ENCODE results near the gene TMEM132D.

TMEM132D gene

DNA sequence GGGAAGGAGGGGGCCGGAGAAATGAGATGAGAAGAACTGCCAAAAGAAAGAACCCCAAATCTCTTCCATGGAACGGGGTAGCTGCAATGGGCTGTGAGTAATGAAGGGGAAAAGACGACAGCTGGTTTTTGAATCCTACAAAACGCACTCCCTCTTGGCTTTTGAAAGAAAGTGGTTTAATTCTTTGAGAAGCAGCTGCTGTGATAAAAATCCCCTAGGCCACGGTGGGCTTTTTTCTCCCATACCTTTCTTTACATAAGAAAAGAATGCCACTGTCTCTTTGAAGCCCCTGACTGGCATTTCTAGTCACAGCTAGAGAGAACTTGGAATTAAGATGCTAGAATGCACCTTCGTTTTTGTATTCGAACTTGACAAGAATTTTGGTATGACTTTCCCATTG, 564.5 kb downstream of the TMEM132D start:
- no peak for DNase-seq (ENCODE audit: low read depth)

DNA sequence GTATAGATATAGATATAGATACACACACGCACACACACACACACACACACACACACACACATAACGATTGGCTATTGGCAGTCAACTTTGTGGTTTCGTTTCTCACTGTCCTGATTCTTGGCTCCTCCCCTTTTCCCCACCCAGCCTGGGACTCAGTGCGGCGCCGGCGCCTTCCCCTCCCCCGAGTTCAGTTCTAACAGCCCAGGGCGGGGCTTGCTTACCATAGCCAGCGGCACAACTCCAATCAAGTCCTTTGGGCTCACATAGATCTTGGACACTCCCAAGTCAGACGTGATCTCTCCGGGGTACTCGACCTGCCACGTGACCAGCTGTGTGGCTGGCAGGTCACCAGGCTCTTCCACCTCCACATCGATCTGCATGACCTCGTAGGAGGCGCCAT, 566.4 kb downstream of the TMEM132D start:
- no peak for DNase-seq (ENCODE audit: low read depth)

DNA sequence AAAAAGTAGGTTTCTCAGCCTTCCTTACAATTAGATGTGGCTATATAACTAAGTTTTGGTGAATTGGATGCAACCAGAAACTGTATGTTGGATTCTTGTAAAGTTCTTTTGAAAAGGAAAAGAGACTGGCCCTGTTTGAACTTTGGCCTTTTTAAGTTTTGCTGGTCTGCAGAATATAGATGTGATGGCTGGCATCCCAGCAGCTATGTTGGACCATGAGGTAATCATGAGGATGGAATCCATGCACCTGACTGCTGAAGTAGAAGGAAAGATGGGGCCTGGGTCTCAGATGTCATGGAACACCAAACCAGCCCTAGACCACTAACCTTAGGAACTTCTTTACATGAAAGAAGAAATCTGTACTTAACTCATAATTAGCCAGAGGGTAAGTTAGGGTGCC, 568.1 kb downstream of the TMEM132D start:
- DNase-seq (ENCODE audit: low read depth): no peak

DNA sequence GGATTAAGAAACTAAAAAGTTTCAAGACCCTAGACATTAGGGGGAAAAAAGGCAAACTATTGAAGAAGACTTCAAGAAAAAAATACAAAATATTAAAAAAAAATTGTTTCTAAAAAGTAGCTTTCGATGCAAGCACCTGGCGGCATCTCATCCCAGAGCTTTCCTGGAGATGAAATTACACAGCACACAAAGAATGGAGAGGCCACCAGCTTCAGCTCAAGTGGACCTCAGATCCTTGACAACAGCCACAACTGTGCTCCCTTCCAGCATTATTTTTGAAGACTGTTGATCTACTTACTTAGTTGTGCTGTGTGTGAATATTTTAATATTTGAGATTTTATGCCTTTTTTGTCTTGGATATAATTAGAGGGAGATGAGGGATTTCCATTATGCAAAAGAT, 571.5 kb downstream of the TMEM132D start:
- DNase-seq (ENCODE audit: low read depth): no peak

DNA sequence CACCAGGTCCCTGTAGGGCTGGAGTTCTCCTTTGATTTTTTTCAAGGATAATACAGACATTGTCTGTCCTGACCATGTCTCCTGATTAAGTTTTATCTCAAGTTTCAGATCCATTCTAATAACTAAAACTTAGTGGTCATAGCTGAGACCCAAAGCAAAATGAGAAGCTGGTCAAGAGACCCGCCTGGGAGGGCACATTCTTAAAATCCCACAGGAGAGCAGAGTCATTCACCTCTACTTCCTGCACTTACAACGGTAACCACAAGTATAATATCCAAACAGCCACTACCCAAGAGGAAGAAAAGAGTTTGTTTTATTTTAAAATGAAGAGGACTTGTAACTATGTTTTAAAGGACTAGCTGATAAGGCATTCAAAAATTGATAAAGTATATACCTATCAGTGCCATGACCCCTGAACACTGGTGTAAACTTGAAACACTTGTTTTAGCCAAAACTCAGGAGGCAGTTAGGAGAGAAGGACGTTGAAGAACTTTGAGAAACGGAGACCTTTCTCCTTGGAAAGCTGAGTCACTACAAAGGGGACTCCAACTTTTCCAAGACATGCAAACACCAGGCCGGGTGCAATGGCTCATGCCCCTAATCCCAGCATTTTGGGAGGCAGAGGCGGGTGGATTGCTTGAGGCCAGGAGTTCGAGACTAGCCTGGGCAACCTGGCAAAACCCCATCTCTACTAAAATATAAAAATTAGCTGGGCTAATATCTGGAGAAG, 572.3 kb downstream of the TMEM132D start:
- no peak for DNase-seq (ENCODE audit: low read depth)

DNA sequence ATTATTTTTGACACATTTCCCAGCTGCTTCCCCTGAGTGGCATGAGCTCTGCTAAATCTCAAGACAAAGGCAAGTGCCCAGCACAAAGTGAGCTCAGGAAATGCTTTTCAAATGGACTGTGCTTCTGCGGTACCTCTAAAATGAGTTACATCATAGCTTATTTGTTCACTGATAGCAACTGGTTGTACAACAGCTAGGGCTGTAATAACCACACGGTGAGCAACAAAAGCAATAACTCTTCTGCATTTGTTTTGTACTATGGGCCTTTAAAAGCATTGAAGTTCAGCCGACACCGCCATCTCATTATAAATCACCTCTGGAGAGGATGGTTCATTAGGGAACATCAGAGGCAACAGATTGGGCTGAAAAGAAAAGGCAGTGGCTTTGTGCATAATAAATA, 575.6 kb downstream of the TMEM132D start:
- no peak for DNase-seq (ENCODE audit: low read depth)

DNA sequence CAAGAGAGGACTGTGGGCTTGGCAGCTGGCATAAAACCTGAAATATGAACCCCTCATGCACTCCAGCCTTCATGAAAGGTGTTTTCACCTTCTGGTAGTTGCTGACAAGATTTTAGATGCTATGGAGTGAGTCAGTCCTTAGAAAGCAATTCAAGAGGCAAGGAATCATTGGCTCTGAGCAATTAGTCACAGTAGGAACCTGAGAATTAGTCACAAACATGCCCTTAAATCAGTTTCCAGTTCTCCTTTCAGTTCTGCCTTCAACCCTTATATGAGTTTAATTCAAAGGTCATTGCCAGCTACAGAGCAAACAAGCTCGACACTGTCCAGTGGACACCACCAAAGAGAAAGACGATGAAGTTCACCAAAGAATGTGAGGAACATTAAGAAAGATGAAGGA, 578.3 kb downstream of the TMEM132D start:
- DNase-seq (ENCODE audit: low read depth): no peak

DNA sequence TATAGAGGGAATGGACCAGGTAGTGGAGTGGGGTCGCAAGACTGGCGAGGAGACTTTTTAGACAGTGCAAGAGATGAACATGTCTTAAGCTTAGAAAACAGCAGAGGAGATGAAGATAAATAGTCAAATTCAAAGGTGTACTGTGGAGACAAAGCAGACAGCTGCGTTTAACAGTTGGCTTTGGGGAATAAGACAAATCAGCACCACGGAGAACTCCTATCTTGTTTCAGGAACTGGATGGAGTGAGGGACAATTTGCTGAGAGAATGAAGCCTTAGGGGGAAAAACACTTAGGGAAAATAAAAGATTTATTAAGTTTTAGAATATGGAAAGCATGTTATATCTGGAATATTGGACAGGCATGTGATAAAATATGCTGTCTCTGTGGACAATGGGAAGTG, 591.8 kb downstream of the TMEM132D start:
- no peak for DNase-seq (ENCODE audit: low read depth)

DNA sequence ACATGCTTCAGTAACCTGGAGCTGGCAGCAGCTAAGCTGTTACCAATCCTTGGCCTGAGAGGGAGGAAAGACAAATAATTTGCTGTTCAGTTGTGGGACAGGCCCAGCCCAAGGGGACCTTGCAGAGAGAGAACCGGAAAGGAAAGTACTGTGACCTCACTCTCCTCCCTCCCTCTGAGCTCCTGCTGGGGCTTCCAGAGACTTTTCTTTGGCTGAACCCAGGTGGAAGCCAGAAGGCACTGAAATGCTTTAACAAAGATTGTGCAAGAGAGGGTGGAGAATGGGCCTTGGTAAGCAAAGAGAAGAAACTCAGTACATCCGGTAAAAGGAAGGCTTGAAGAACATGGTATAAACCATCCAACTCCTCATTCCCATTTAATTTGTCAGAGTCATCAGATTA, 593.5 kb downstream of the TMEM132D start:
- DNase-seq (ENCODE audit: low read depth): no peak

DNA sequence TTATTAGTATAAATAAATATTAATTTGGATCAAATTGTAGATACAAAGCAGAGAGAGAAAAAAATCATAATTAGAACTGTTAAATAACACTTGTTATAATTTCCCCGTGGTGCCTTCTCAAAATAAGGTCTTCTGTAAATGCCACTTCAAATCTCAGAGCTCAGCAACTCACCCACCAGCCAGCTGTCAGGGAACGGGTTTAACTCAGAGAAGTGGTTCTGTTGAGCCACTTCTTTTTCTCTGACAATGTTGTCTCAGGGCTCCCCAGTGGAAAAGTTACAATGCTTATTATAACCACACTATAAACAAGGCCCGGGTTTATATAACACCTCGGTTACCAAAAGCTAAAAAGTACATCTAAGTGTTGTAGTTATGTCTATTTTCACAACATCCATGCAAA, 598.0 kb downstream of the TMEM132D start:
- no peak for DNase-seq (ENCODE audit: low read depth)

DNA sequence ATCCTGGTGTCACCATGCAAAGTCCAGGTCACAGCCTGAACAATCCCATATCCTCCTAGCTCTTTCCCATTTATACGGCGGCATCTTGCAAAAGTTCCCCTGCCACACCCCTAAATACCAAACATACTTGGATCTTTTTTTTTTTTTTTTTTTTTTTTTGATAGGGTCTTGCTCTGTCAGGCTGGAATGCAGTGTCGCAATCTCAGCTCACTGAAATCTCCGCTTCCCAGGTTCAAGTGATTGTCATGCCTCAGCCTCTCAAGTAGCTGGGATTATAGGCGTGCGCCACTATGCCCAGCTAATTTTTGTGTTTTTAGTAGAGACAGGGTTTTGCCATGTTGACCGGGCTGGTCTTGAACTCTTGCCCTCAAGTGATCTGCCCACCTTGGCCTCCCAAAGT, 599.3 kb downstream of the TMEM132D start:
- no peak for DNase-seq (ENCODE audit: low read depth)

DNA sequence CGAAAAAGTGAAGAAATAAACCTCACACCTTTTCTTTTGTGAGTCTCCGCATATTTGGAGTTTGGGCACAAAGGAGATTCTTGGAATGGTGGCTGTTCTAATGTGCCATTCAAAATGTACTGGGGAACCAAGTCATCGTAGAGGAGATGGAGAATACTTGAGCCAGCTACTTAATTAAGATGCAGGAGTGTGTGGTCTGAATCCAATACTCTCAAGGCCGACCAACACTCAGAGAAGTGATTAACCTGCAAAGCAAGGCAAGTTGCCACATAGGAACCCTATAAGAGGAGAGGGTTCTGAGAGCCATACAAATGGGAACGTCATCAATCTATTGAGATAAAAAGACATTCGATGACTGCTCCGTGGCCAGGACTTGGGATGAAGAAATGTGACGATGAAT, 603.8 kb downstream of the TMEM132D start:
- no peak for DNase-seq (ENCODE audit: low read depth)

DNA sequence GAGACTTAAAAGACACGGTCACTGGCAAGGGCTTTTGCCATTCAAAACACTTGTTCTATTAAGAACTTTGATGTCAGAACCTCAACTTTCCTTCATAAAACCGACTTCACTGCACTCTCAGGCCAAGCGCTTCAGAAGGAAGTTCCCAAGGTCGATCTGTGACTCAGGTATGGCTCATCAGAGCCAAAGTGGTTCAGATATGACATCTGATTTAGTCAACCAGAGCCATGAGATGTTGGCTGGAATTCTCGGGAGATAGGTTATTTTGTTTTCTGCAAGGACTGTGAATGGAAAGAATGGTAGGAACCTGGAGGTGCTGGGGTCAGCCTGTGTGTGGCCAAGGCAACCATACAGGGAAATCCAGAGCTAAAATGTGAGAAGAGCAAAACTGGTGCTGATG, 604.9 kb downstream of the TMEM132D start:
- no peak for DNase-seq (ENCODE audit: low read depth)

DNA sequence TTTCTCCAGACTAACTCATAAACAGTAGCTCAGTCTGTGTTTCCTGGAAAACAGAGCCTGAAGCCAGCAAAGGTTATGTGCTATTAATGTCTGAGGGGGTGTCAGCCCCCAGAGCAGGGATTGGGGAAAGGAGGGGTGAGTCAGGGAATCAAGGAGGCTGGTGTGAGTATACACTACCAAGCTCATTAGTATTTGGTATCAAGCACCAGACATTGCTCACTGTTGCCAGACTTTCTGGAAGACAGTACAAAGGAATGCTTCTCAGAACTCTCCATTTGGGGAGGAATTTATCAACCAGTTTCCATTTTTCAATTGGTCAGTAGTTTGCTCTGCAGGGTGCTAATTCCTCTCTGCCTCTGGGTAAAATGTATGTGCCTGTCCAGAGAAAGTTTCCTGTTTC, 607.2 kb downstream of the TMEM132D start:
- no peak for DNase-seq (ENCODE audit: low read depth)

DNA sequence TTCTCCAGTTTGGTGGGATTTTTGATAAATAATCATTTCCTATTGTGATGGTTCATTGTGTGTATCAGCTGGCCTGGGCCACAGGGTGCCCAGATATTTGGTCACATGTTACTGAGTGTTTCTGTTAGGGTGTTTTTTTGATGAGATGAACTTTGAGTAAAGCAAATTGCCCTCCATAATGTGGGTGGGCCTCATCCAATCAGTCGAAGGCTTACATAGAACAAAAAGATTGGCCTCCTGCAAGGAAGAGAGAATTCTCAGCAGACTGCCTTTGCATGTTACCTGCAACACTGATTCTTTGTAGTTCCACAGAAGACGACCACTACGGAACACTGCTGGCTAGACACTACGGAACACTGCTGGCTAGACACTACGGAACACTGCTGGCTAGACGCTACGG, 609.0 kb downstream of the TMEM132D start:
- DNase-seq (ENCODE audit: low read depth): no peak

DNA sequence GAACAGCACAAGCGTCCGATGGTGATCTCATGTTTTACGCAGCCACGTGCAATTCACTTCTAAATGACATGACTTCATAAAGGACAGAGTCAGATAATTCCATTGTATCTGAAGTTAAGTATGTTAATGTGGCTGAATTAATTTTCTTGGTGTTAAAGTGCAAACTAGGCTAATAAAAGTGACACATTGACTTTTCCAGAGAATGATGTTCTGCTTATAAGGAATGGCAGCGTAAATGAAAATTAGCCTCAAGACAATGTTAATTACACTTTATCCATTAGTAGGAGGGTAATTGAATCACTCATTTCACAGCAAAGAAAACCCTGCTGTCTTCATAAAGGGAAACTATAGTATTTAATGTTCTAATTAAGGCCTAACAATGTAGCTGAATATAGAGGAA, 624.1 kb downstream of the TMEM132D start:
- no peak for DNase-seq (ENCODE audit: low read depth)

DNA sequence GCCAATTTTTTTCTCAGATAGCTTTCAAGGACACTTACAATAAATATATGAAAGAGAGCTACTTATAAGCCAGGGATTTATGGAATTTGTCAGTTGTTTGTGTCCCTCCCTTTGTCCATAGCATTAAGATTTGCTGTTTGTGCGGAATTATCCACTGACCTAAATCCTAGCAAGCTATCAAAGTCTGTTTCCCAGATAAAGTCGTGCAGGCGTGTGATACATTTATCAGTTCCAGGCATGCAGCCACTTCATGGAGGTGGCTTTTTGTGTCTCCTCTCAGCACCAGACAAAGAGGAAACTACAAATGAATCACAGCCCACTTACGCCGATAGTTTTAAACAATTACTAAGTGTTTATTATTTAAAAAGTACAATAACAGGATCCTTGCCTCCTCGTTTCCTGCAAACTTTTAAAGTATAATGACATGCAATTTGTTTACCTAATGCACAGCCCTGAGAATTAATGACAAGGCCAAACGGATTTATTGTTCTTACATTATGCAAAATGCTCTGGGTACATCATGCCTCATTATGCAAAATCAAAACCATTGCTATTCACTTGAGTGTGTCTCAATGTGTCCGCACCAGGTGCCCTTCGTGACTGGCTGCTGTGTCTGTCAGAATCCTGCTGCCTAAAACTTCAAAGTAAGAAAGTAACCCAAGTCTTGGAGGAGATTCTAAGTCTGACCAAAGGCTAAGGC, 627.3 kb downstream of the TMEM132D start:
- DNase-seq (ENCODE audit: low read depth): no peak

DNA sequence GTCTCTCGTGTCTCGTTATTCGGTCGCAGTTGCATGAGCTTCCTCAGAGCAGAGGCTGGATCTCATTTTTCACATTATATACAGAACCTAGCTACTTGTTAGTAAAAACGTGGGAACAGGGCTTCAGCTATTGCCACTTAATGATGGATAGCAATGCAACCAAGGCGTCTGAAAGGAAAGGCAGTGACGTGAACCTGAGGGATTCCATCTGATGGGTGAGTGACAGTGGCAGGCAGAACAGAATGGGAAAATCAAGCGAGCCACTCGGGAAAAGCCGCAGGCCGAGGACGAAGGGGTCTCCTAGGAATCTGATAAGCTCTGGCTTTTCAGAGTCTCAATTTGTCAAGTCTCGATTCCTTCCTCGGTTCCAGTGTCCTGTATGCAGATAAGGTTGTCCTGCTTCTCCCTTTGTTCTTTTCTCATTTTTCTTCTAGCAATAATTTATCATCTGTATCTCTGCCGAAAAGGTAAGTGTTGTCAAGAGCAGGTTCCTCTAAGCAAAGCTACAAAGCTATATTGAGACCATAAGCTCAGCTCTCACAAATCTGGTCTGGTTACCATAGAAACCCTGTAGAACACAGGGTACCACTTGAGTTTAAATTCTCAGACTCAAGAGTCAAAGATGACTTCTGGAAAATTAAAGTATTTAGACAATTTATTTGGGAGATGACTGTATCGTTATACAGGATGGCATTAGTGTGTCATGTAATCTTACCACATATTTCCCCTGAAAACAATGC, 633.9 kb downstream of the TMEM132D start:
- DNase-seq (ENCODE audit: low read depth): no peak

DNA sequence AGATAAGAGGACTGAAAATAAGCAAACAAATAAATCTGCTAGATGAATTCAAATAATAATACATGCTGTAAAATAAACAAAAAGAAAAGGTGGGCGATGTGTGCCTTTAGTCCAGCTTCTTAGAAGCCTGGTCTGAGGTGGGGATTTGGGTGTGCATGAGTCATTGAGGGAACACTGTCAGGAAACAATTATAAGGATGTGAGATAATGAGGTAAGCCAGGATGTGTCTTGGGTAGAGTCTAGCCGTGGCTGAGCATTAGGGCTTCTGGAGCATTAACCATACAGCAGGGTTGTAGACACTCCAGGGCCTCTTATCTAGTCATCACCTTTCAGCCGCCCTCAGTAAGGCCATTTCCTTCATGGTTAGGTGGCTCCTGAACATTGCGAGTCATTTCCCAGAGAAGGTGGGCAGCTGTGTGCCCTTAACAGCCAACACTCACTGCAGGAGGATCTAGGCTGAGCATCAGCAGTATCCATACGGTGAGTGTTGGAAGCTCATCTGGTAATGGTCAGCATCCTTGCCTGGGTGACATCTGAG, 645.0 kb downstream of the TMEM132D start:
- DNase-seq (ENCODE audit: low read depth): no peak

DNA sequence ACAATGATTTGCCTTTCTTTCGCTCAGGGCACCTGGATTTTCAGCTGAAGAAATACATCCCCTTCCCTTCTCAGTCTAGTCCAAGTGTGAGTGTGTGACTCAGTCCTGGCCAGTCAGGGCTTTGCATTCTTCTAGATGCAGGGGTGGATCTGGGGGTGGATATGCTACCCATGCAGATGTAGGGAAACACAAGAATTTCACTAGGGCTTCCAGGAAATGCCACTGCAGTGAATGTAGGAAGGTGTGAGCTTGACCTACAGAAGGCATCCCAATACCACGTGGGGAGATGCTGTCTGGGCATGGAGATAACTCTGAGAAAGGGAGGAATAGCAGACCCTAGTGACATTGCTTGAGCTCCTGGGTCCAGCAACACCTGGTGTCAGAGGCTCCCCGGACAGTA, 646.3 kb downstream of the TMEM132D start:
- no peak for DNase-seq (ENCODE audit: low read depth)

DNA sequence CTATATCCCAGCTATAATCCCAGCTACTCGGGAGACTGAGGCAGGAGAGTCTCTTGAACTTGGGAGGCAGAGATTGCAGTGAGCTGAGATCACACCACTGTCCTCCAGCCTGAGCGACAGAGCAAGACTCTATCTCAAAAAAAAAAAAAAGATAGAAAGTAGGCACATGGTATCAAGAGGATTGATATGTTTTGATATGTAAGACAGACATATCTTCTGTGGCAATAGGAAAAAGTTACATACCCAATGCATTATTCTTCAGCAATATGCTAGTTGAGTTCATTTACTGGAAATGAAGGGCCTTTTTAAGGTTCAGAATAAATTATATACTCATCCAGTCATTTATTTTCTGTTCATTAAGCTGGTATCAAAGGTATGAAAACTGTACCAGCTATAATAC, 657.2 kb downstream of the TMEM132D start:
- no peak for DNase-seq (ENCODE audit: low read depth)

DNA sequence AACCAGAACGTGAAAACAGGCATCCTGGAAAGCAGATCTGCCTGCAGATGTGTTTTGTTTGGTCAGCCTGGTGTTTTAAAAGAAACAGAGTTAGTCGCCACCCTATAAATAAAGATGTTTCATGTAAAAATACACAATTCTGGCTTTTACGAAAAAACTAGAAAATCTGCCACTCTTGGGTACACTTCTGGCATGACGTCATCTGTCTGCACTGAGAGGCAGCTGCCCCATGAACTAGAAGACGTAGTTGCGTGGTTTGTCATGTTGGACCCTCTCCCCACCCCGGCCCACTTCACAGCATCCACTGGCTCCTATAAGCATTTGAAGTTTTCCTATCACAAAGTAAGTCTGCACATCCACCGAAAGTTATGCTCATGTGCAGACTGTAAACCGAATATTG, 658.1 kb downstream of the TMEM132D start:
- DNase-seq (ENCODE audit: low read depth): no peak

DNA sequence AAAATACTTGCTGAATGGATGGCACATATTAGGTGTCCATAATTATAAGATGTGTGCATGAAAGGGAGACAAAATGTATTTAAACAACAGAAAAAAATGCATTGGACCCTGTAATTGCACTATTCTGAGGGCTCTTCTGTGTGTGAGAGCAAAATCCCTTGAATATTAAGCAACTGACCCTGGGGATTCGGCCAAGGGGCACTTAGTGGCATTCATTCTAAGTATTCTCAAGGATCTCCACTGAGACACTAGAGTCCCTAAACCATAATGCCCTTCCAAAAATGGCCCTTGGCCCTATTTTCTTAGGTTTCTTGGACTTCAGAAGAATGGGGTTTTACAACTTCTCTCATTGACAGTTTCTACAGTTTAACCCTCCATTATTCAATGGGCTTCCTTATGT, 662.0 kb downstream of the TMEM132D start:
- no peak for DNase-seq (ENCODE audit: low read depth)
